ENCODE data around the gene SMG6. TPM values are rescaled to one million over a fixed set of nuclear protein-coding genes. Genes with fewer than 3 reads are reported as not detected.
A peak's percentile ranks its signal among the peaks of the same experiment; 100 is the strongest.

Gene SMG6
- total RNA-seq, 1 experiment from 2014 or later = 36.1 TPM

- H3K9me3 ChIP-seq (ENCODE audit: low read depth, low read length, poor library complexity, severe bottlenecking) = no peaks in the 10 kb centered on the region
- peak within 1 kb of the TSS; percentile 58 for H3K4me3 ChIP-seq (ENCODE audit: low read depth, low read length, poor library complexity, severe bottlenecking)
- POLR2A ChIA-PET (ENCODE audit: low non-redundant PET) = no interaction called here
- H3K4me1 ChIP-seq (ENCODE audit: insufficient read depth, low read length, poor library complexity, severe bottlenecking) = peaks cover 17% of the 10 kb centered on the region
- no peaks in the 10 kb centered on the region for H3K27me3 ChIP-seq (replicated peaks; ENCODE audit: insufficient read depth, low read depth, low read length, poor library complexity)
- no TSS peak for BruUV-seq (replicated peaks)
- CTCF ChIA-PET = interaction anchor here (0.5 to 3.4 kb wide), 11 partner anchors 9 to 249 kb away, joined by 3 to 47 read pairs (median 4); partner anchors contain the start of genes SMG6 and SRR
- H3K27ac ChIP-seq (ENCODE audit: low read depth, low read length, poor library complexity, severe bottlenecking) = no peak within 1 kb of the TSS
- intact Hi-C loops (cut with micrococcal nuclease; ENCODE audit: unreplicated experiment) = loop anchor here (1.0 kb wide), 1 partner anchor 190 kb away; no protein-coding TSS in a partner anchor
- H3K36me3 ChIP-seq (ENCODE audit: insufficient read depth, low read length, poor library complexity, severe bottlenecking) = no peaks in the 10 kb centered on the region
- TF ChIP-seq CTCF (conservative IDR thresholded peaks at IDR 0.05; ENCODE audit: low read depth, low read length) = peak; percentile 69
- TF ChIP-seq EZH2 (IDR thresholded peaks at IDR 0.05; ENCODE audit: borderline replicate concordance, low read depth, low read length, poor library complexity, severe bottlenecking) = no peak
- peak; percentile 81 for DNase-seq (ENCODE audit: low spot score)
These were observed 248.9 kb downstream of the SMG6 start, which contains the start of gene HIC1 for GRCh38 chr17:2054512-2055291. Gene HIC1, plus strand, starts transcription at chr17:2055103. Its CDS starts 1,588 bp downstream, at chr17:2056691.

- intact Hi-C loops (cut with micrococcal nuclease; ENCODE audit: unreplicated experiment) = loop anchor here (1.0 kb wide), 1 partner anchor 190 kb away; no protein-coding TSS in a partner anchor
- no peaks in the 10 kb centered on the region for H3K36me3 ChIP-seq (ENCODE audit: insufficient read depth, low read length, poor library complexity, severe bottlenecking)
- peak overlapping the region; percentile 58 for H3K4me3 ChIP-seq (ENCODE audit: low read depth, low read length, poor library complexity, severe bottlenecking)
- BruUV-seq (replicated peaks) = no TSS peak
- CTCF ChIA-PET = interaction anchor here (0.5 to 3.4 kb wide), 12 partner anchors 9 to 252 kb away, joined by 3 to 47 read pairs (median 4); partner anchors contain the start of genes SMG6 and SRR
- H3K4me1 ChIP-seq (ENCODE audit: insufficient read depth, low read length, poor library complexity, severe bottlenecking) = peaks cover 17% of the 10 kb centered on the region
- H3K27me3 ChIP-seq (replicated peaks; ENCODE audit: insufficient read depth, low read depth, low read length, poor library complexity) = no peaks in the 10 kb centered on the region
- no peak for DNase-seq (ENCODE audit: low spot score)
- H3K9me3 ChIP-seq (ENCODE audit: low read depth, low read length, poor library complexity, severe bottlenecking) = no peaks in the 10 kb centered on the region
- H3K27ac ChIP-seq (ENCODE audit: low read depth, low read length, poor library complexity, severe bottlenecking) = no peak overlapping the region
- TF ChIP-seq EZH2 (IDR thresholded peaks at IDR 0.05; ENCODE audit: borderline replicate concordance, low read depth, low read length, poor library complexity, severe bottlenecking) (no peak), CTCF (conservative IDR thresholded peaks at IDR 0.05; ENCODE audit: low read depth, low read length) (no peak)
- POLR2A ChIA-PET (ENCODE audit: low non-redundant PET) = no interaction called here
These were observed 249.4 kb downstream of the SMG6 start for GRCh38 chr17:2054262-2054511.

- Histone ChIP-seq H3K9me3 (ENCODE audit: low read depth, low read length, poor library complexity, severe bottlenecking) (no peaks in the 10 kb centered on the region), H3K27me3 (replicated peaks; ENCODE audit: insufficient read depth, low read depth, low read length, poor library complexity) (no peaks in the 10 kb centered on the region), H3K27ac (ENCODE audit: low read depth, low read length, poor library complexity, severe bottlenecking) (no peak overlapping the region), H3K4me3 (ENCODE audit: low read depth, low read length, poor library complexity, severe bottlenecking) (peak overlapping the region; percentile 58), H3K4me1 (ENCODE audit: insufficient read depth, low read length, poor library complexity, severe bottlenecking) (peaks cover 17% of the 10 kb centered on the region), H3K36me3 (ENCODE audit: insufficient read depth, low read length, poor library complexity, severe bottlenecking) (no peaks in the 10 kb centered on the region)
- DNase-seq (ENCODE audit: low spot score) = peak; percentile 82
- no TSS peak for BruUV-seq (replicated peaks)
- TF ChIP-seq CTCF (conservative IDR thresholded peaks at IDR 0.05; ENCODE audit: low read depth, low read length) (peak; percentile 81), EZH2 (IDR thresholded peaks at IDR 0.05; ENCODE audit: borderline replicate concordance, low read depth, low read length, poor library complexity, severe bottlenecking) (no peak)
- CTCF ChIA-PET = interaction anchor here (0.6 to 2.4 kb wide), 4 partner anchors 145 to 252 kb away, joined by 4 to 13 read pairs (median 6); no protein-coding TSS in a partner anchor
- intact Hi-C loops (cut with micrococcal nuclease; ENCODE audit: unreplicated experiment) = loop anchor here (1.0 kb wide), 1 partner anchor 191 kb away; no protein-coding TSS in a partner anchor
- POLR2A ChIA-PET (ENCODE audit: low non-redundant PET) = no interaction called here
These were observed 250.0 kb downstream of the SMG6 start for GRCh38 chr17:2053380-2054261.
